Esophagus (tissue), 2 donors: ENCODE data around the gene ATP8A2. TPM values are rescaled to one million over a fixed set of nuclear protein-coding genes. Genes with fewer than 3 reads are reported as not detected.

ENCODE experiments used
- H3K27ac ChIP-seq, 2 donors: one replicate each; pipeline ENCODE4 v1.5.1; 2013; ENCODE audit warnings: low read depth in 2 of 2, mild to moderate bottlenecking in 2 of 2, inconsistent platforms in 1 of 2, low read length in 1 of 2, moderate library complexity in 1 of 2
- H3K27me3 ChIP-seq, 2 donors: one replicate each; pipeline ENCODE4 v1.6.1; 2013; ENCODE audit warnings: low read length in 2 of 2, control low read depth in 1 of 2, mild to moderate bottlenecking in 1 of 2; ENCODE audit not compliant: insufficient read depth in 2 of 2, control insufficient read depth in 1 of 2
- H3K36me3 ChIP-seq, 2 donors: one replicate each; pipeline ENCODE4 v1.6.1; 2013; ENCODE audit warnings: low read length in 1 of 2; ENCODE audit not compliant: control insufficient read depth in 2 of 2, insufficient read depth in 2 of 2
- H3K4me1 ChIP-seq, 2 donors: one replicate each; pipeline ENCODE4 v1.6.1; 2013; ENCODE audit warnings: low read length in 1 of 2; ENCODE audit not compliant: control insufficient read depth in 2 of 2, insufficient read depth in 2 of 2
- H3K4me3 ChIP-seq, 2 donors: one replicate each; pipeline ENCODE4 v1.5.1; 2013; ENCODE audit warnings: low read length in 2 of 2, mild to moderate bottlenecking in 2 of 2, low read depth in 1 of 2, moderate library complexity in 1 of 2
- H3K9me3 ChIP-seq, 2 donors: one replicate each; pipeline ENCODE4 v1.6.1; 2013; ENCODE audit warnings: mild to moderate bottlenecking in 2 of 2, low read depth in 1 of 2, low read length in 1 of 2, moderate library complexity in 1 of 2; ENCODE audit not compliant: control insufficient read depth in 2 of 2, insufficient read depth in 1 of 2
- WGBS, 2 donors: extraction: QIAGEN DNeasy Blood & Tissue Kit; methylation state at CpG; one replicate each; pipeline ENCODE4 v1.1.7; 2013; 5-methylcytosine and 5-hydroxymethylcytosine counted together
- polyA plus RNA-seq, 2 donors: library from polyadenylated mRNA; stranded (reverse); fragments of 200-250 nt; gene quantifications; one replicate each; pipeline ENCODE4 v1.2.3, GENCODE V29; 2013
- donor health status: healthy with polysubstance abuse.
- donor health status: Bipolar disorder and iron deficiency.

The ATP8A2 gene
- polyA plus RNA-seq, 2 donors, result 0.01 TPM; not detected in 1

DNA sequence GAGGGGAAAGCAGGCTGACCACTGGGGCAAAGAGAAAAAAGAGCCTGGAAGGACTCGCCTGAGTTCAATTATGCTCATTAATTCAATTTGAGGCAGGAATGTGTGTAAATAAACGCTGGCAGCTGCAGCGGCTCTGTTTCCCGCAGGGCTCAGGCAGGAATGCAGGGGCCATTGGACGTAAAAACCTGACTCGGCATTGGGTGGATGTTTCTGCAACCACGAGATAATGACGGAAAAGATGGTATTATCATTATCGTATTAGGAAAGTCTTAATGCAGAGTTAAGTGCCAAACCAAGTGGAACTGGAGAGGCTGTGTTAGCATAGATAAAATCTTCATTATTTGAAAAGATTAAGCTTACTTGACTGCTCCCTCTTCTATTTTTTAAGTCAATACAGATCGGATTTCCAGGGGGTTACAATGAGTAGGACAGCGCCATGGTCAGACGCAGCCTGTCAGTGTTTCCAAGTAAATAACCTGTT, 510.2 kb downstream of the ATP8A2 start:
- no peaks in the 10 kb centered on the region for H3K36me3 ChIP-seq
- H3K4me3 ChIP-seq, result no peak overlapping the region
- H3K4me1 ChIP-seq, result peaks cover 0 to 3% of the 10 kb centered on the region in 2 donors
- H3K27me3 ChIP-seq, result no peaks in the 10 kb centered on the region
- no peak overlapping the region for H3K27ac ChIP-seq
- H3K9me3 ChIP-seq, result no peaks in the 10 kb centered on the region
- WGBS, 2 donors, result 19 to 21% methylated on average over 12 of the region's 12 CpGs

- WGBS, 2 donors, result 78 to 85% methylated on average over 8 of the region's 8 CpGs
- no peaks in the 10 kb centered on the region for H3K9me3 ChIP-seq
- no peaks in the 10 kb centered on the region for H3K36me3 ChIP-seq
- H3K4me1 ChIP-seq, result peaks cover 0 to 3% of the 10 kb centered on the region in 2 donors
- no peak overlapping the region for H3K4me3 ChIP-seq
- H3K27ac ChIP-seq, result no peak overlapping the region
- H3K27me3 ChIP-seq, result no peaks in the 10 kb centered on the region
Measured at GRCh38 chr13:25882466-25883357, 510.9 kb downstream of the ATP8A2 start.

DNA sequence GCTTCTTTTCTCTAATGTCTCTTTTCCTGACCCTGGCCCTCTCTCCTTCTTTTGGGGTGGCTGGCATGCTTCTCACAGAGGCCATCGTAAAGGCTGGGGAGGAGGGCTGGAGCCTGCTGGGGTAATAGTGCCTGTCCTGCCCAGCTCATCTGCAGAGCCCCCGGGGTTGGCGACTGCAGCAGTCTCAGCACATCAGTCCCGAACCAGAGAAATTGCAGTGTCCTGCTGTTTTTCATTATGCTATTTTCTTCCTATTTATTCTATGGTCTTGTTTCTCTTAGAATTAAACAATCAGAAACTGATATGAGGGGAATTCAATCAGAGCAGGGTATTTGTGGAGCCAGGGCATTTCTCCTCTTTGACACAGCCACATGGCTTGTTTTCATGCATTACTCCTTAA, 513.6 kb downstream of the ATP8A2 start:
- 84 to 91% methylated on average over 4 of the region's 4 CpGs for WGBS, 2 donors
- H3K27me3 ChIP-seq, result no peaks in the 10 kb centered on the region
- H3K4me1 ChIP-seq, result peaks cover 0 to 3% of the 10 kb centered on the region in 2 donors
- no peak overlapping the region for H3K27ac ChIP-seq
- H3K9me3 ChIP-seq, result no peaks in the 10 kb centered on the region
- no peaks in the 10 kb centered on the region for H3K36me3 ChIP-seq
- no peak overlapping the region for H3K4me3 ChIP-seq

DNA sequence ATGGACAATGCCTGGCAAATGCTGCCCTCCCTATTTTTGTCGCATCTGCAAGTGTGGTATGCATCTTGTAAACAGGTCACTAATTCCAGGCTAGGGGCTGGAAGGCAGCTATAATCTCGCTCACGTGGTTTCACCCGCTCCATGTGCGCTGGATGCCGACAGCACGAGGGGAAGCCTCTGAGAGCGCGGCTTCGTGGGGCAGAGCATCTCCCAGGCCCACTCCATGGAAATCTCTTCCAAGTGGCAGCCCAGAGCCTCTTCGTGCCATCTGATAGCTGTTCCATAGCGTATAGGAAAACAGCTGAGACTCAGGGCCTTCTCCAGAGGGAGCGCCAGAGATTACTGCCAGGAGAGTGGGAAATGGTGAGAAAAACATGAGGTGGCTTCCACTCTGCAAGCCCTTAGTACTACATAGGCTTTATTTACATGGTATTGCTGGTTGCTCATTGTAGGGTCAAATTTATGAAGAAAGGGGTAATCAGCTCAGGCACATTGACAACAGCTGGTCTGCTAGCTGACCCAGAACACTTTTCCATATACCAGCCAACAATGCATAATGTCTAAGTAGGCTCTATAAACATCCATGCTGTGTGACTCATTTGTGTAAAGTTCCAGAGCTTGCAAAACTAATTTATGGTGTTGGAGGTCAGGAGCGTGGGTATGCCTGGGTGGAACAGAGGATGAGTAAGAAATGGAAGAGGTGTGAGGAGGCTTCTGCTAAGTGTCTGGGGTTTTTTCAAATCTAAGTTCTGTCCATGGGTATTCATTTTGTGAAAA, 514.9 kb downstream of the ATP8A2 start:
- H3K27ac ChIP-seq, result no peak overlapping the region
- H3K27me3 ChIP-seq, result no peaks in the 10 kb centered on the region
- no peaks in the 10 kb centered on the region for H3K9me3 ChIP-seq
- peaks cover 0 to 3% of the 10 kb centered on the region in 2 donors for H3K4me1 ChIP-seq
- WGBS, 2 donors, result 90 to 91% methylated on average over 14 of the region's 14 CpGs
- H3K4me3 ChIP-seq, result no peak overlapping the region
- H3K36me3 ChIP-seq, result no peaks in the 10 kb centered on the region

GRCh38 chr13:25887962-25888655, 516.3 kb downstream of the ATP8A2 start:
- H3K9me3 ChIP-seq, result no peaks in the 10 kb centered on the region
- H3K4me3 ChIP-seq, result no peak overlapping the region
- no peaks in the 10 kb centered on the region for H3K27me3 ChIP-seq
- no peaks in the 10 kb centered on the region for H3K4me1 ChIP-seq
- 86 to 87% methylated on average over 8 of the region's 8 CpGs for WGBS, 2 donors
- no peak overlapping the region for H3K27ac ChIP-seq
- no peaks in the 10 kb centered on the region for H3K36me3 ChIP-seq

- Histone ChIP-seq H3K27me3 (no peaks in the 10 kb centered on the region), H3K4me3 (no peak overlapping the region), H3K27ac (no peak overlapping the region), H3K9me3 (no peaks in the 10 kb centered on the region), H3K36me3 (no peaks in the 10 kb centered on the region), H3K4me1 (no peaks in the 10 kb centered on the region)
- WGBS, 2 donors, result 40 to 43% methylated on average over 4 of the region's 4 CpGs
Measured at GRCh38 chr13:25890671-25891212, 519.0 kb downstream of the ATP8A2 start.

- no peak overlapping the region for H3K4me3 ChIP-seq
- WGBS, 2 donors, result 96 to 97% methylated on average over 7 of the region's 7 CpGs
- H3K36me3 ChIP-seq, result no peaks in the 10 kb centered on the region
- no peak overlapping the region for H3K27ac ChIP-seq
- H3K9me3 ChIP-seq, result no peaks in the 10 kb centered on the region
- no peaks in the 10 kb centered on the region for H3K27me3 ChIP-seq
- H3K4me1 ChIP-seq, result peaks cover 2 to 3% of the 10 kb centered on the region in 2 donors
Measured at GRCh38 chr13:25898991-25899390, 527.2 kb downstream of the ATP8A2 start.

- 79 to 81% methylated on average over 6 of the region's 6 CpGs for WGBS, 2 donors
- H3K4me1 ChIP-seq, result peaks cover 2 to 3% of the 10 kb centered on the region in 2 donors
- no peaks in the 10 kb centered on the region for H3K36me3 ChIP-seq
- H3K4me3 ChIP-seq, result no peak overlapping the region
- H3K27me3 ChIP-seq, result no peaks in the 10 kb centered on the region
- no peaks in the 10 kb centered on the region for H3K9me3 ChIP-seq
- H3K27ac ChIP-seq, result no peak overlapping the region
Measured at GRCh38 chr13:25899464-25899863, 527.7 kb downstream of the ATP8A2 start.

DNA sequence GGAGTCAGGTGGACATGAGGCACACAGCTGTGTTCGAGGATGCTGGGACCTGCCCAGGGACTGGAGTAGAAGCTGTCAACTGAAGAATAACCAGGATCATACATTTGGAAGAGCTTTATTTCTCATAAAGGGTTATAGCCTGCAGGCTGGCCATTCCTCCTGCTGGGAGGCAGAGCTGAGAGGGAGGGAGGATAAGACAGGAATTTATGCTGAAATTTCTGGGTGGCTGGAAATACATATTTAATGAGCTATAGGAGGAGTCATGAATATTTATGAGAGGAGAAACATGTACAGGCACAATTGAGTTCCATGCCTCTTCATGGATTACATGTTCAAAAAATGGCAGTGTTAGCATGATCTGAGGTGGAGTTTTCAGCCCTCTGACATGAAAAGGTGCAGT, 528.2 kb downstream of the ATP8A2 start:
- WGBS, 2 donors, result 71 to 82% methylated on average over 1 of the region's 1 CpG

More for the DNA sequence above, 528.2 kb downstream of the ATP8A2 start:
- Histone ChIP-seq H3K27me3 (no peaks in the 10 kb centered on the region), H3K36me3 (no peaks in the 10 kb centered on the region), H3K27ac (no peak overlapping the region), H3K9me3 (no peaks in the 10 kb centered on the region), H3K4me1 (peaks cover 2 to 3% of the 10 kb centered on the region in 2 donors), H3K4me3 (no peak overlapping the region)
